ENCODE data around the gene CNTNAP5. TPM values are rescaled to one million over a fixed set of nuclear protein-coding genes. Genes with fewer than 3 reads are reported as not detected.

CNTNAP5 gene
- total and polyA plus RNA-seq, 2 donors (not counting 1 experiment from before 2014, with no cell fraction given) = not detected

GRCh38 chr2:124961132-124961531, 936.0 kb downstream of the CNTNAP5 start:
- Mint-ChIP-seq H3K27me3 (no peaks in the 10 kb centered on the region), H3K4me1 (no peaks in the 10 kb centered on the region), H3K27ac (no peak overlapping the region), H3K4me3 (no peak overlapping the region), H3K9me3 (ENCODE audit: insufficient read depth) (peaks cover 9% of the 10 kb centered on the region)
- no peaks in the 10 kb centered on the region for H4K20me1 ChIP-seq (ENCODE audit: control insufficient read depth, insufficient read depth, low read length, poor library complexity, severe bottlenecking)
- ChIA-PET POLR2A (no interaction called here), CTCF (no interaction called here)
- no peaks in the 10 kb centered on the region for H3K36me3 ChIP-seq (replicated peaks in 1 of 2; ENCODE audit: control extremely low read depth in 1 of 2, control insufficient read depth in 1 of 2, extremely low read depth in 1 of 2, insufficient read depth in 2 of 2, low read length in 1 of 2)
- WGBS (ENCODE audit: insufficient coverage) = 75% methylated on average over 1 of the region's 4 CpGs
- H3K27ac ChIP-seq (ENCODE audit: low read length in 2 of 2) = no peak overlapping the region
- H3K9me3 ChIP-seq (ENCODE audit: control extremely low read depth in 1 of 3, control insufficient read depth in 2 of 3, insufficient read depth in 1 of 3, low read length in 2 of 3) = peaks cover 0 to 5% (median 0%) of the 10 kb centered on the region in 3 donors
- DNase-seq = no peak
- intact Hi-C loops (cut with micrococcal nuclease) = no loop called here
- no peak for TF ChIP-seq EZH2 (IDR thresholded peaks at IDR 0.05; ENCODE audit: borderline replicate concordance, insufficient read depth, low read depth, low read length, poor library complexity, severe bottlenecking)
- no peak for TF ChIP-seq CTCF (IDR thresholded peaks at IDR 0.05)
- H3K9ac ChIP-seq (ENCODE audit: low read length) = no peak overlapping the region
- no peaks in the 10 kb centered on the region for H3K27me3 ChIP-seq (replicated peaks in 1 of 4; ENCODE audit: control extremely low read depth in 1 of 4, control insufficient read depth in 3 of 4, insufficient read depth in 4 of 4, low read length in 3 of 4)
- no peak overlapping the region for H3K4me2 ChIP-seq (replicated peaks; ENCODE audit: low read depth, low read length, poor library complexity, severe bottlenecking)
- no peaks in the 10 kb centered on the region for H3K4me1 ChIP-seq (ENCODE audit: control insufficient read depth in 2 of 2, insufficient read depth in 2 of 2, low read length in 2 of 2)
- H3K4me3 ChIP-seq (ENCODE audit: control extremely low read depth in 1 of 5, extremely low read depth in 1 of 5, insufficient read depth in 1 of 5, low read depth in 2 of 5, low read length in 4 of 5) = no peak overlapping the region
- ATAC-seq (ENCODE audit: low read depth) = no peak
- H3K79me2 ChIP-seq (ENCODE audit: control insufficient read depth, insufficient read depth, low read length) = no peaks in the 10 kb centered on the region
- H2AFZ ChIP-seq (ENCODE audit: insufficient read depth, low read depth, low read length, poor library complexity, severe bottlenecking) = no peak overlapping the region

Small RNAs within 50 kb of the gene (small RNA-seq; reads per million reads assigned to genes)
- gene AC019159.1 (ENCODE audit: insufficient read length, low read depth, low replicate concordance) (not detected), gene MTND5P22 (ENCODE audit: insufficient read length, low read depth, low replicate concordance) (not detected), gene RNA5SP102 (ENCODE audit: insufficient read length, low read depth, low replicate concordance) (not detected)
